Testis (tissue), 2 donors: ENCODE data around the gene MACF1.

Experiments
- POLR2A ChIP-seq: fragments of 450-650 bp; IDR thresholded peaks from one replicate; pipeline ENCODE4 v1.6.1; 2017; ENCODE audit warnings: antibody characterized with exemption, mild to moderate bottlenecking, moderate library complexity
- TF ChIP-seq, protein P1 (sequence below), 3 experiments: fragments of 450-650 bp in 2 of 3; fragments of 200-600 bp in 1 of 3; sonication (generic) in 1 of 3; IDR thresholded peaks; one replicate each; pipeline ENCODE4 v1.5.1; 2016 to 2019; ENCODE audit warnings: antibody characterized with exemption in 3 of 3, mild to moderate bottlenecking in 2 of 3, moderate library complexity in 1 of 3

DNA sequence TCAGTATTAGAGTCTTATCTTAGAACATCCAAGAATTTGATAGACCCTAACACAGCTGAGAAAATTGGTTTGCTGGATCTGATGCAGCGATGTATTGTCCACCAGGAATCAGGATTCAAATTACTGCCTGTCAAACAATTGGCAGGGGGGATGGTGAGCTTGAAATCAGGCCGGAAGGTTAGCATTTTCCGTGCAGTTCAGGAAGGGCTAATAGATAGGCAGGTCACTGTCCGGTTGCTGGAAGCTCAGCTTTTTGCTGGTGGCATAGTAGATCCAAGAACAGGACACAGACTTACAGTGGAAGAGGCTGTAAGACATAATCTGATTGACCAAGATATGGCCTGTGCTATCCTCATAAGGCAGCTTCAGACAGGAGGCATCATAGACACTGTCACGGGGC lies 127.2 kb downstream of the MACF1 start:
- TF ChIP-seq, protein P1, sequence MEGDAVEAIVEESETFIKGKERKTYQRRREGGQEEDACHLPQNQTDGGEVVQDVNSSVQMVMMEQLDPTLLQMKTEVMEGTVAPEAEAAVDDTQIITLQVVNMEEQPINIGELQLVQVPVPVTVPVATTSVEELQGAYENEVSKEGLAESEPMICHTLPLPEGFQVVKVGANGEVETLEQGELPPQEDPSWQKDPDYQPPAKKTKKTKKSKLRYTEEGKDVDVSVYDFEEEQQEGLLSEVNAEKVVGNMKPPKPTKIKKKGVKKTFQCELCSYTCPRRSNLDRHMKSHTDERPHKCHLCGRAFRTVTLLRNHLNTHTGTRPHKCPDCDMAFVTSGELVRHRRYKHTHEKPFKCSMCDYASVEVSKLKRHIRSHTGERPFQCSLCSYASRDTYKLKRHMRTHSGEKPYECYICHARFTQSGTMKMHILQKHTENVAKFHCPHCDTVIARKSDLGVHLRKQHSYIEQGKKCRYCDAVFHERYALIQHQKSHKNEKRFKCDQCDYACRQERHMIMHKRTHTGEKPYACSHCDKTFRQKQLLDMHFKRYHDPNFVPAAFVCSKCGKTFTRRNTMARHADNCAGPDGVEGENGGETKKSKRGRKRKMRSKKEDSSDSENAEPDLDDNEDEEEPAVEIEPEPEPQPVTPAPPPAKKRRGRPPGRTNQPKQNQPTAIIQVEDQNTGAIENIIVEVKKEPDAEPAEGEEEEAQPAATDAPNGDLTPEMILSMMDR (IDR thresholded peaks at IDR 0.05), result no peak
- no peak for TF ChIP-seq POLR2A
